A549 (cell line): ENCODE data around the gene ZNF184.

Experiments used
- BHLHE40 ChIP-seq: IDR thresholded peaks from 2 replicates; pipeline ENCODE4 v1.6.1; 2012; ENCODE audit warnings: low read depth, low read length, inconsistent platforms
- JUNB ChIP-seq: fragments of >200 bp; sonication (Bioruptor Twin); formaldehyde crosslinking; IDR thresholded peaks from 2 replicates; pipeline ENCODE4 v1.6.1; 2016
- NPAS2 ChIP-seq: fragments of 250-450 bp; sonication (Bioruptor Pico); IDR thresholded peaks from 2 replicates; pipeline ENCODE4 v1.8.0; 2022; ENCODE audit warnings: mild to moderate bottlenecking, moderate library complexity, borderline replicate concordance
- POLR2AphosphoS2 ChIP-seq: conservative IDR thresholded peaks from 2 replicates; pipeline ENCODE4 v1.6.1; 2012; ENCODE audit warnings: low read length, improper control_type of control experiment, inconsistent platforms
- TF ChIP-seq, protein P1 (sequence below): IDR thresholded peaks from 2 replicates; pipeline ENCODE4 v1.6.1; 2012; ENCODE audit warnings: low read depth, borderline replicate concordance
- TF ChIP-seq, protein P2 (sequence below): fragments of >200 bp; sonication (Bioruptor Twin); formaldehyde crosslinking; IDR thresholded peaks from 3 replicates; pipeline ENCODE4 v1.5.1; 2016

DNA sequence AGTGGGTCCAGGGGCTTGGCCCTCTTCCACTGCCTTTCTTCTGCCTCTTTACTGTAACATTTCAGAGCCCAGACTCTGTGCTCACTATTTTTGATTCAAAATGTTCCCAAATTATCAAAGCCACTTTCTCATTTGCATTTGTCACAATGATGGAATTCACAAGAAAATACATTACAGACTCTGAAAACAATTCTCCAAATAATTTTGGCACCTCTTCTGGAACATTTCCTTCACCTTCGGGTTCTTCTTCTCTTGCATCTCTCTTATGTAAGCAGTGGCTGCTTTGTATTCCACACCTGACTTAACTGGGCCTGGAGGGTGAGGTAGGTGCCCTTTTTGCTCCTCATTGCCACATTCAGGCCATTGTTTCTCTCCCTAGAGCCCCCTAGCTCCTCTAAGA, 30.0 kb downstream of the ZNF184 start:
- no peak for TF ChIP-seq JUNB
- no peak for TF ChIP-seq NPAS2
- no peak for TF ChIP-seq BHLHE40
- TF ChIP-seq POLR2AphosphoS2, result no peak
- TF ChIP-seq, protein P1, sequence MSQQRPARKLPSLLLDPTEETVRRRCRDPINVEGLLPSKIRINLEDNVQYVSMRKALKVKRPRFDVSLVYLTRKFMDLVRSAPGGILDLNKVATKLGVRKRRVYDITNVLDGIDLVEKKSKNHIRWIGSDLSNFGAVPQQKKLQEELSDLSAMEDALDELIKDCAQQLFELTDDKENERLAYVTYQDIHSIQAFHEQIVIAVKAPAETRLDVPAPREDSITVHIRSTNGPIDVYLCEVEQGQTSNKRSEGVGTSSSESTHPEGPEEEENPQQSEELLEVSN, result no peak
- TF ChIP-seq, protein P2, sequence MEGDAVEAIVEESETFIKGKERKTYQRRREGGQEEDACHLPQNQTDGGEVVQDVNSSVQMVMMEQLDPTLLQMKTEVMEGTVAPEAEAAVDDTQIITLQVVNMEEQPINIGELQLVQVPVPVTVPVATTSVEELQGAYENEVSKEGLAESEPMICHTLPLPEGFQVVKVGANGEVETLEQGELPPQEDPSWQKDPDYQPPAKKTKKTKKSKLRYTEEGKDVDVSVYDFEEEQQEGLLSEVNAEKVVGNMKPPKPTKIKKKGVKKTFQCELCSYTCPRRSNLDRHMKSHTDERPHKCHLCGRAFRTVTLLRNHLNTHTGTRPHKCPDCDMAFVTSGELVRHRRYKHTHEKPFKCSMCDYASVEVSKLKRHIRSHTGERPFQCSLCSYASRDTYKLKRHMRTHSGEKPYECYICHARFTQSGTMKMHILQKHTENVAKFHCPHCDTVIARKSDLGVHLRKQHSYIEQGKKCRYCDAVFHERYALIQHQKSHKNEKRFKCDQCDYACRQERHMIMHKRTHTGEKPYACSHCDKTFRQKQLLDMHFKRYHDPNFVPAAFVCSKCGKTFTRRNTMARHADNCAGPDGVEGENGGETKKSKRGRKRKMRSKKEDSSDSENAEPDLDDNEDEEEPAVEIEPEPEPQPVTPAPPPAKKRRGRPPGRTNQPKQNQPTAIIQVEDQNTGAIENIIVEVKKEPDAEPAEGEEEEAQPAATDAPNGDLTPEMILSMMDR, result no peak
